ENCODE measurements around the gene HGS.

GRCh38 chr17:81708739-81709185 lies 25.0 kb downstream of the HGS start:
- TF ChIP-seq, protein P1, sequence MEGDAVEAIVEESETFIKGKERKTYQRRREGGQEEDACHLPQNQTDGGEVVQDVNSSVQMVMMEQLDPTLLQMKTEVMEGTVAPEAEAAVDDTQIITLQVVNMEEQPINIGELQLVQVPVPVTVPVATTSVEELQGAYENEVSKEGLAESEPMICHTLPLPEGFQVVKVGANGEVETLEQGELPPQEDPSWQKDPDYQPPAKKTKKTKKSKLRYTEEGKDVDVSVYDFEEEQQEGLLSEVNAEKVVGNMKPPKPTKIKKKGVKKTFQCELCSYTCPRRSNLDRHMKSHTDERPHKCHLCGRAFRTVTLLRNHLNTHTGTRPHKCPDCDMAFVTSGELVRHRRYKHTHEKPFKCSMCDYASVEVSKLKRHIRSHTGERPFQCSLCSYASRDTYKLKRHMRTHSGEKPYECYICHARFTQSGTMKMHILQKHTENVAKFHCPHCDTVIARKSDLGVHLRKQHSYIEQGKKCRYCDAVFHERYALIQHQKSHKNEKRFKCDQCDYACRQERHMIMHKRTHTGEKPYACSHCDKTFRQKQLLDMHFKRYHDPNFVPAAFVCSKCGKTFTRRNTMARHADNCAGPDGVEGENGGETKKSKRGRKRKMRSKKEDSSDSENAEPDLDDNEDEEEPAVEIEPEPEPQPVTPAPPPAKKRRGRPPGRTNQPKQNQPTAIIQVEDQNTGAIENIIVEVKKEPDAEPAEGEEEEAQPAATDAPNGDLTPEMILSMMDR (IDR thresholded peaks at IDR 0.05), result no peak
- TF ChIP-seq POLR2A (IDR thresholded peaks at IDR 0.05), result no peak

All from Peyer's patch (tissue), 4 donors.